Type B pancreatic cell (in vitro differentiated cells): ENCODE results near the gene SCRT2. TPM values are rescaled to one million over a fixed set of nuclear protein-coding genes. Genes with fewer than 3 reads are reported as not detected.

Experiments
- DNase-seq: peaks from one replicate; pipeline ENCODE4 v3.0.0; 2021; ENCODE audit warnings: mixed read lengths; ENCODE audit not compliant: unreplicated experiment; ENCODE audit errors: extremely low spot score
- H3K27ac Mint-ChIP-seq: 2 replicates; pipeline ENCODE4 v1.8.0; 2021; ENCODE audit warnings: mild to moderate bottlenecking, mixed read lengths
- H3K27me3 Mint-ChIP-seq: 2 replicates; pipeline ENCODE4 v1.8.0; 2021; ENCODE audit warnings: mixed read lengths
- H3K36me3 Mint-ChIP-seq: 2 replicates; pipeline ENCODE4 v1.8.0; 2021; ENCODE audit warnings: mixed read lengths
- H3K4me1 Mint-ChIP-seq: one replicate; pipeline ENCODE4 v1.8.0; 2021; ENCODE audit warnings: mixed read lengths; ENCODE audit not compliant: unreplicated experiment
- H3K4me3 Mint-ChIP-seq: 2 replicates; pipeline ENCODE4 v1.8.0; 2021; ENCODE audit warnings: mild to moderate bottlenecking, mixed read lengths
- H3K9me3 Mint-ChIP-seq: 2 replicates; pipeline ENCODE4 v1.8.0; 2021; ENCODE audit warnings: mixed read lengths
- CTCF ChIP-seq: fragments of 200-600 bp; sonication (generic); conservative IDR thresholded peaks from 2 replicates; pipeline ENCODE4 v1.5.0; 2021; ENCODE audit warnings: antibody characterized with exemption, mild to moderate bottlenecking
- total RNA-seq: library from RNA; stranded (reverse); gene quantifications from 2 replicates; pipeline ENCODE4 v1.2.1, GENCODE V29; 2021; ENCODE audit warnings: low replicate concordance

Gene SCRT2
- total RNA-seq, 1 donor from 2014 or later: 0.36 TPM

- TF ChIP-seq CTCF: no peak
- no peak for DNase-seq
- Mint-ChIP-seq H3K36me3 (no peaks in the 10 kb centered on the region), H3K4me3 (peak overlapping the region; percentile 4), H3K4me1 (peaks cover 13% of the 10 kb centered on the region), H3K27ac (peak overlapping the region; percentile 49), H3K27me3 (peaks cover 26% of the 10 kb centered on the region), H3K9me3 (no peaks in the 10 kb centered on the region)
These were observed 38.0 kb downstream of the SCRT2 start for GRCh38 chr20:637559-637958.

- Mint-ChIP-seq H3K9me3 (no peaks in the 10 kb centered on the region), H3K4me1 (peaks cover 6% of the 10 kb centered on the region), H3K4me3 (no peak overlapping the region), H3K36me3 (no peaks in the 10 kb centered on the region), H3K27ac (no peak overlapping the region), H3K27me3 (peaks cover 27% of the 10 kb centered on the region)
- no peak for DNase-seq
- no peak for TF ChIP-seq CTCF
These were observed 39.7 kb downstream of the SCRT2 start for GRCh38 chr20:635893-636338.

GRCh38 chr20:635028-635892, 40.3 kb downstream of the SCRT2 start:
- Mint-ChIP-seq H3K4me3 (no peak overlapping the region), H3K4me1 (peaks cover 5% of the 10 kb centered on the region), H3K27ac (no peak overlapping the region), H3K9me3 (no peaks in the 10 kb centered on the region), H3K36me3 (no peaks in the 10 kb centered on the region), H3K27me3 (peaks cover 24% of the 10 kb centered on the region)
- TF ChIP-seq CTCF: no peak
- no peak for DNase-seq

GRCh38 chr20:634148-634925, 41.3 kb downstream of the SCRT2 start:
- TF ChIP-seq CTCF: no peak
- Mint-ChIP-seq H3K4me1 (peaks cover 5% of the 10 kb centered on the region), H3K27ac (no peak overlapping the region), H3K36me3 (no peaks in the 10 kb centered on the region), H3K27me3 (peaks cover 26% of the 10 kb centered on the region), H3K9me3 (no peaks in the 10 kb centered on the region), H3K4me3 (no peak overlapping the region)
- DNase-seq: no peak

GRCh38 chr20:631101-631500, 44.5 kb downstream of the SCRT2 start:
- Mint-ChIP-seq H3K36me3 (no peaks in the 10 kb centered on the region), H3K4me1 (peaks cover 5% of the 10 kb centered on the region), H3K27me3 (peaks cover 38% of the 10 kb centered on the region), H3K4me3 (no peak overlapping the region), H3K27ac (no peak overlapping the region), H3K9me3 (no peaks in the 10 kb centered on the region)
- no peak for TF ChIP-seq CTCF
- no peak for DNase-seq
